GM12865 (cell line): Measurements from ENCODE around the gene TAGLN.

Experiments
- DNase-seq: peaks from one replicate; pipeline ENCODE4 v3.0.0; 2010; ENCODE audit warnings: low read depth
- H3K4me3 ChIP-seq: 2 replicates; pipeline ENCODE4 v1.5.1; 2011; ENCODE audit warnings: mild to moderate bottlenecking, low read depth, low read length, control low read depth
- CTCF ChIP-seq: IDR thresholded peaks from 2 replicates; pipeline ENCODE4 v1.5.1; 2011; ENCODE audit warnings: low read length, control low read depth, low read depth, inconsistent platforms; ENCODE audit not compliant: insufficient read depth; ENCODE audit errors: missing control alignments

The TAGLN gene

GRCh38 chr11:117222991-117223740, 24.0 kb downstream of the TAGLN start:
- DNase-seq = no peak
- TF ChIP-seq CTCF = no peak
- no peak overlapping the region for H3K4me3 ChIP-seq

GRCh38 chr11:117223741-117224689, 24.8 kb downstream of the TAGLN start:
- H3K4me3 ChIP-seq = no peak overlapping the region
- TF ChIP-seq CTCF = no peak
- DNase-seq = no peak

- no peak for DNase-seq
- no peak for TF ChIP-seq CTCF
- no peak overlapping the region for H3K4me3 ChIP-seq
Measured at GRCh38 chr11:117225553-117226170, 26.5 kb downstream of the TAGLN start.

- DNase-seq = peak; percentile 83
- no peak overlapping the region for H3K4me3 ChIP-seq
- TF ChIP-seq CTCF = peak; percentile 79
Measured at GRCh38 chr11:117226388-117227385, 27.5 kb downstream of the TAGLN start.

- no peak overlapping the region for H3K4me3 ChIP-seq
- TF ChIP-seq CTCF = no peak
- DNase-seq = no peak
Measured at GRCh38 chr11:117228091-117228490, 28.9 kb downstream of the TAGLN start.

- no peak for TF ChIP-seq CTCF
- no peak for DNase-seq
- no peak overlapping the region for H3K4me3 ChIP-seq
Measured at GRCh38 chr11:117229411-117229810, 30.2 kb downstream of the TAGLN start.
